ENCODE measurements around the gene RRP8.

The RRP8 gene

GRCh38 chr11:6603287-6604080, at the start of gene RRP8, which contains the start of gene ILK:
RRP8 (minus strand) TSS chr11:6603616; CDS start chr11:6603502, 114 bp downstream.
ILK (plus strand) TSS chr11:6603774; CDS start chr11:6604272, 498 bp downstream.
- H3K4me1 Mint-ChIP-seq, result peaks cover 28% of the 10 kb centered on the region

GRCh38 chr11:6653097-6653496, 49.7 kb upstream of the RRP8 start:
- Mint-ChIP-seq H3K9me3 (no peaks in the 10 kb centered on the region), H3K27me3 (peaks cover 15% of the 10 kb centered on the region), H3K36me3 (peaks cover 8% of the 10 kb centered on the region), H3K27ac (no peak overlapping the region), H3K4me3 (no peak overlapping the region), H3K4me1 (peaks cover 10% of the 10 kb centered on the region)
- ATAC-seq, result no peak

More at GRCh38 chr11:6603287-6604080, at the start of gene RRP8, which contains the start of gene ILK:
- no peak within 1 kb of the TSS for H3K4me3 Mint-ChIP-seq
- H3K27me3 Mint-ChIP-seq, result no peaks in the 10 kb centered on the region
- peaks cover 35% of the 10 kb centered on the region for H3K36me3 Mint-ChIP-seq
- no peak within 1 kb of the TSS for H3K27ac Mint-ChIP-seq
- ATAC-seq, result peak; percentile 93
- H3K9me3 Mint-ChIP-seq, result no peaks in the 10 kb centered on the region

GRCh38 chr11:6652182-6652581, 48.8 kb upstream of the RRP8 start:
- Mint-ChIP-seq H3K36me3 (peaks cover 8% of the 10 kb centered on the region), H3K4me3 (no peak overlapping the region), H3K4me1 (peaks cover 10% of the 10 kb centered on the region), H3K27ac (no peak overlapping the region), H3K27me3 (peaks cover 15% of the 10 kb centered on the region), H3K9me3 (no peaks in the 10 kb centered on the region)
- ATAC-seq, result no peak

DNA sequence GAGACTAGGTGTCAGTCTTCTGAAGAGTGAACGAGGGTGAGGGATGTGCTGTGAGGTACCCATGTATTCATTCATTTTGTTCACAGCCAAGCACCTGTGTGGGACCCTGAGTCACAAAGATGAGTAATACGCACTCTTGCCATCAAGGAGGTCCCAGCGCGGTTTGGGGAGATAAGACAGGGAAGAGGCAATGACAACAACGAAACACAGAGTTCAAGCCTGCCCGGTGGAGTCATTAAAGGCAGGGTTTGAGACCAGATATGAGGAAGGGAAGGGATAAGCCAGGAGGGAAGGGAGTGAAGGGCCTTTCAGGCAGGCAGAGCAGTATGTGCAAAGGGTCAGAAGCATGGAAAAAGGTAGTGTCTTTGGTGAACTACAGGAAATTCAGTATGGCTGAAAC, 47.6 kb upstream of the RRP8 start:
- no peak overlapping the region for H3K27ac Mint-ChIP-seq
- H3K4me1 Mint-ChIP-seq, result peaks cover 2% of the 10 kb centered on the region
- no peaks in the 10 kb centered on the region for H3K9me3 Mint-ChIP-seq
- H3K27me3 Mint-ChIP-seq, result peaks cover 4% of the 10 kb centered on the region
- ATAC-seq, result no peak
- H3K36me3 Mint-ChIP-seq, result peaks cover 1% of the 10 kb centered on the region
- H3K4me3 Mint-ChIP-seq, result no peak overlapping the region

DNA sequence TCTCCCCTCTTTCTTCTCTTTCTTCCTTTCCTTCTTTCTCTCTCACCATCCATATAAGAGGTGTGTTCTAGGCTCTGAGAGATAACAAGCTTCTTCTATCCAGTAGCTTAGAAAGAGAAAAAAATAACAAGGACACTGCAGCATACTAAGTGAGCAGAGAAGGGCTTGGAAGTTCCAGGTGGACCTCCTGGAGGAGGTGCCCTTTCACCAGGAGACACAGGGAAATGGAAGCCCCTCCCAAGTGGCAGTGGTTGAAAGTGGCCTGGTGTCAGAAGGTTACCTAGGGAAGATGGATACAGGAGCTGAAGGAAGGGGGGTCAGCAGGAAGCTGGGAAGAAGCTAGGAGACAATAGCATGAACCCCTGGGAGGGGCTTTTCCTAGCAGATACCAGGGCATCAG, 46.7 kb upstream of the RRP8 start:
- no peak for ATAC-seq
- Mint-ChIP-seq H3K27ac (no peak overlapping the region), H3K4me3 (no peak overlapping the region), H3K36me3 (no peaks in the 10 kb centered on the region), H3K27me3 (no peaks in the 10 kb centered on the region), H3K4me1 (no peaks in the 10 kb centered on the region), H3K9me3 (no peaks in the 10 kb centered on the region)

- Mint-ChIP-seq H3K4me1 (no peaks in the 10 kb centered on the region), H3K4me3 (no peak overlapping the region), H3K9me3 (no peaks in the 10 kb centered on the region), H3K27ac (no peak overlapping the region), H3K27me3 (no peaks in the 10 kb centered on the region), H3K36me3 (no peaks in the 10 kb centered on the region)
- no peak for ATAC-seq
Measured at GRCh38 chr11:6648501-6648900, 45.1 kb upstream of the RRP8 start.

DNA sequence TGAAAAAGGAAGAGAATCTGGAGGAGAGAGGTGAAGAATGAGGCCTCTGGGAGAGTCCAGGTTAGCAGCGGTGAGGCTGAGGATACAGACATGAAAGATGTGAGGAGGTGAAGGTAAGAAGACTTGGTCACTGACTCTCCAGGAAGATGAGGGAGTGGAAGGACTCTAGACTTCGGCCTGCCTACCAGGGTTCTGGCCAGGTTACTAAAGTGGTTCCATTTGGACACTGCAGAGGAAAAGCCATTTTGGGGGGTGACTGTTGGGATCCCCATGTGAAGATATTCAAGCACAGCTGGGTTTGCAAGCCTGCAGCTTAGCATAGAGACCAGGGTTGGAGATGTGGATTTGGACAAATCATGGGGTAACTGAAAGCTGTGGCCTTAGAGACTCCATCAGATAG, 44.4 kb upstream of the RRP8 start:
- Mint-ChIP-seq H3K4me3 (no peak overlapping the region), H3K36me3 (no peaks in the 10 kb centered on the region), H3K27ac (no peak overlapping the region), H3K27me3 (no peaks in the 10 kb centered on the region), H3K9me3 (no peaks in the 10 kb centered on the region), H3K4me1 (no peaks in the 10 kb centered on the region)
- no peak for ATAC-seq

DNA sequence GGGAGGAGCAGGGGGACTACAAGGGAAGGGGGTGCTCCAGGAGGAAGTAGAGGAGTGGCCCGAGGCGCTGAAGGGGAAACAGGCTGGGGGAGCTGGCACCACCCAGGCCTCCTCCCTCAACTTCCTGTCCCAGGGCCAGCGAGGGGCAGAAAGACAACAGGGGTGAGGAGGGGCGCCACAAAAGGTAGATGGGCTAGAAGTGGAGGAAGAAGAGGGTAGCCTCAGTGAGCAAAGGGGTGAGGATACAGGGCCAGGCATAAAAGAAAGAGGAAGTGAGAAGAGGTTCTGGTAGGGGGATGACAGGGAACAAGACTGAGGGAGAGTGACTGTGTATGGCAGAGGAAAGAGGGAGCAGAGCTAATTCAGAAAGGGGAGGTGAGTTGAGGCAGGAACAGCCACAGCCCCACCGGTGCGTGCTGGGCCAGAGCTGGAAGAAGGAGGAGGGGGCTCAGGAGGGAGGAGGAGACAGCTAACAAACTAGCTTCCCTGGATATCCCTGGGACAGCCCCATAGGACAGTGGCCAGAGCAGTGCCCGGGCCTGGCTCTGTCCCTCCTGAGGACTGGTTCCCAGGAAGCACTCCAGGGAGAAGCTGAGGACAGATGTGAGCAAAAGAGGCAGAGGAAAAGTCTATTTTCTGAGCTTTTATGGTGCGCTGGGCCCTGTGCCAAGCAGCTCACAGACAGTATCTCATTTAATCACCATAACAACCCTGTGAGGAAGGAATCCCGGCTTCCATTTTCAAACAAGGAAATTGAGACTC, 43.7 kb upstream of the RRP8 start:
- no peak overlapping the region for H3K4me3 Mint-ChIP-seq
- no peaks in the 10 kb centered on the region for H3K9me3 Mint-ChIP-seq
- no peaks in the 10 kb centered on the region for H3K27me3 Mint-ChIP-seq
- H3K4me1 Mint-ChIP-seq, result no peaks in the 10 kb centered on the region
- no peak overlapping the region for H3K27ac Mint-ChIP-seq
- ATAC-seq, result peak; percentile 91
- no peaks in the 10 kb centered on the region for H3K36me3 Mint-ChIP-seq

- Mint-ChIP-seq H3K27me3 (no peaks in the 10 kb centered on the region), H3K9me3 (no peaks in the 10 kb centered on the region), H3K36me3 (no peaks in the 10 kb centered on the region), H3K4me3 (no peak overlapping the region), H3K27ac (no peak overlapping the region), H3K4me1 (no peaks in the 10 kb centered on the region)
- peak; percentile 17 for ATAC-seq
Measured at GRCh38 chr11:6646576-6646917, 43.1 kb upstream of the RRP8 start.

DNA sequence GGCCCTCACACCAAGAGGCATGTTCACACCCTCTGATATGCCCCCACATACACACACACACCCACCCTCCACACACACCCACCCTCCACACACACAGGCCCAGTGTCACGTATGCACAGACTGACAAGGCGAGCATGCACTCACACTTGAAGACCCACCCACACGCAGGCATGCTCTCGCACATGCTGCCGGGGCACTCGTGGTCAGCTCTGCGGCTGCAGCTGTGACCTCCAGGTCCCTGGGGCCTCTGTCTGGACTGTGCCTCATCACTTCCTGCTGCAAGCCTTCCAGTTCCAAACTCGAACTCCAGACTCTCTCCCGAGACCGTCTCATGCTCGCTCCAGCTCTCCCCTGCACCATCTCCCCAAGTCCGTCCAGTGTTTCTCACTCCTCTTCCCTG, 42.7 kb upstream of the RRP8 start:
- H3K27me3 Mint-ChIP-seq, result no peaks in the 10 kb centered on the region
- no peak overlapping the region for H3K4me3 Mint-ChIP-seq
- no peaks in the 10 kb centered on the region for H3K9me3 Mint-ChIP-seq
- peak; percentile 64 for ATAC-seq
- no peaks in the 10 kb centered on the region for H3K36me3 Mint-ChIP-seq
- no peak overlapping the region for H3K27ac Mint-ChIP-seq
- H3K4me1 Mint-ChIP-seq, result no peaks in the 10 kb centered on the region

DNA sequence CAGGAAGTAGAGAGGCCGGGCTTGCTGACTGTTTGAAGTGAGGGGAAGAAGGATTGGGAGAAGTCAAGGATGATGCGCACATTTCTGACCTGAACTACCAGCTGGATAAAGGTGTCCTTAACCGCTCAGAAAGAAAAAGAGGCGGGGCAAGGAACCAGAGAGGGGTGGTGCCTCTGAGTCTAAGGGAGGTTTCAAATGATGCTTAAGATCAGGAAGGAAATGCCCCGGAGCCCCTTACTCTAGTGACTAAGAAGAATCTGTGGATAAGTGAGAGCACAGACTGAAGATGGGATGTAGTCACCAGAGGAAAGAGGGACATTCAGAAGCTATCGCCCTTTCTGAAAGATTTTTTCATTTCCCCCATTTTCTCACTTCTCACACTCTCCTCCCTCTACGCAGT, 39.5 kb upstream of the RRP8 start:
- Mint-ChIP-seq H3K4me3 (no peak overlapping the region), H3K36me3 (no peaks in the 10 kb centered on the region), H3K27ac (no peak overlapping the region), H3K27me3 (no peaks in the 10 kb centered on the region), H3K9me3 (no peaks in the 10 kb centered on the region), H3K4me1 (peaks cover 6% of the 10 kb centered on the region)
- no peak for ATAC-seq

DNA sequence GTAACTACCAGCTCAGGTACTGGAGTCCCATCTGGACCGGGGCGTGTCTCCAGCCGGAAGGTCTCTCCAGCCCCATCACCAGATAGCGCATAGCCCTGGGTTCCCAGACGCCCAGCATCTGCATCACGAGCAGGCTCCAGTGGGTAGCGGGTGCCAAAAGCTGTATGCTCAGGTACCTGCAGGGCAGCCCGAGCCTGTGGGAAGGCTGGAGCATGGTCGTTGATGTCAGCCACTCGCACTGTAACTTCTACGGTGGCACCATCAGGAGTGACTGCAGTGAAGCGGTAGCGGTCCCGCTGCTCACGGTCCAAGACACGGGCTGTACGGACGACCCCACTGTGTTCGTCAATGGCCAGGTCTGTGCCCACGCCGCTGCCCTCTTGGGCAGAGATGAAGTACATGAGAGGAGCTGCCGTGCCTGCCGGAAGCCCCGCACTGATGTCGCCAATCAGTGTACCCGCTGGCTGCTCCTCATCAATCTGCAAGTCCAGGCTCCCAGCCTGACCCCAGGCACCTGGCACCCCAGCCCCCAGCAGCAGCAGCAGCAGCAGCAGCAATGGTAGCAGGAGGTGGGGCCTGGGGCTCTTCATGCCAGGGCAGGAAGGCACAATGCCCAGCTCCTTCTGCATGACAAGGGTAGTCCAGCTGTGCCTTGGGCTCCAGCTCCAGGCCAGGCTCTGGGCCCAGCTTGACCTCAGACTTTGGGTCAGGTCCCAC, 37.7 kb upstream of the RRP8 start:
- Mint-ChIP-seq H3K36me3 (no peaks in the 10 kb centered on the region), H3K4me1 (peaks cover 6% of the 10 kb centered on the region), H3K27me3 (no peaks in the 10 kb centered on the region), H3K27ac (no peak overlapping the region), H3K4me3 (no peak overlapping the region), H3K9me3 (no peaks in the 10 kb centered on the region)
- no peak for ATAC-seq

- Mint-ChIP-seq H3K27me3 (no peaks in the 10 kb centered on the region), H3K36me3 (no peaks in the 10 kb centered on the region)
Measured at GRCh38 chr11:6640036-6640984, 36.9 kb upstream of the RRP8 start.

DNA sequence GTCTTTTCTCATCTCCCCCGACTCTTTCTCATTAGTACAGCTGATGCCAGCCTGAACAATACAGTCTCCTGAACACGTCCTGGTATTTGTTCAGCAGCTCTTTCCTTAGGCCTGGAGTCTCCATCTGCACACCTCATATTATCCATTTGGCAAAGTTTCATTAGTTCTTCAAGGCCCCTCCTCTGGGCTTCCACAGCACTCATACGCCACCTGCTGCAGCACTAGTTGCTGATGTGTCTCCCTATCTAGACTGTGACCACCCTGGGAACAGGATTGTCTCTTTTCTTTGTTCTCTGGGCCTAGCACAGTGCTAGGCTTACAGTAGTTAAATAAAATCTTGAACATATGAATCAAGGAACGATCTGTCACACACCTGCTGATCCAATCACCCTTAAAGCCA, 35.0 kb upstream of the RRP8 start:
- Mint-ChIP-seq H3K27ac (no peak overlapping the region), H3K4me1 (peaks cover 6% of the 10 kb centered on the region), H3K36me3 (no peaks in the 10 kb centered on the region), H3K27me3 (no peaks in the 10 kb centered on the region), H3K4me3 (no peak overlapping the region), H3K9me3 (no peaks in the 10 kb centered on the region)
- ATAC-seq, result no peak

More at GRCh38 chr11:6640036-6640984, 36.9 kb upstream of the RRP8 start:
- no peaks in the 10 kb centered on the region for H3K9me3 Mint-ChIP-seq
- H3K27ac Mint-ChIP-seq, result no peak overlapping the region
- H3K4me1 Mint-ChIP-seq, result peaks cover 6% of the 10 kb centered on the region
- no peak overlapping the region for H3K4me3 Mint-ChIP-seq
- ATAC-seq, result no peak
